ENCODE measurements around the gene AKR1C3. TPM values are rescaled to one million over a fixed set of nuclear protein-coding genes. Genes with fewer than 3 reads are reported as not detected.

AKR1C3 gene
- total and polyA plus RNA-seq, 2 of the 4 experiments (the other 2 are of a cell fraction), result 0.18 to 0.51 TPM

DNA sequence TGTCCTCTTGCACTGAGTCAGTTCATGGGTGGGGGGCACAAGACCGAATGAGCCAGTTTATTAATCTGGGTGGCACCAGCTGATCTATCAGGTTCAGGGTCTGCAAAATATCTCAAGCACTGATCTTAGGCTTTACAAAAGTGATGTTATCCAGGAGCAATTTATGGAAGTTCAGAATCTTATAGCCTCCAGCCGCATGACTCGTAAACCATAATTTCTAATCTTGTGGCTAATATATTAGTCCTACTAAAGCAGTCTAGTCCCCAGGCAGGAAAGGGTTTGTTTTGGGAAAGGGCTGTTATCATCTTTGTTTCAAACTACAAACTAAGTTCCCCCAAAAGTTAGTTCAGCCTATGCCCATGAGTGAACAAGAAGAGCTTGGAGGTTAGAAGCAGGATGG is 56.9 kb downstream of the AKR1C3 start:
- ChIA-PET POLR2A (ENCODE audit: unreplicated experiment) (no interaction called here), CTCF (no interaction called here)
- H3K9me1 ChIP-seq (ENCODE audit: insufficient read depth, low read length), result no peaks in the 10 kb centered on the region
- no peak overlapping the region for H2AK5ac ChIP-seq (ENCODE audit: low read depth, low read length)
- DNase-seq (no peak), ATAC-seq (ENCODE audit: low read depth) (no peak)
- H2BK120ac ChIP-seq (ENCODE audit: low read depth, low read length), result no peak overlapping the region
- intact Hi-C loops (cut with micrococcal nuclease), result no loop called here
- 60% methylated on average over 1 of the region's 3 CpGs; no CpG with 5 or more reads in 1 of the 2 experiments for WGBS, 2 experiments (ENCODE audit: extremely low coverage in 2 of 2, insufficient read length in 1 of 2)
- no peak overlapping the region for H2AK9ac ChIP-seq (replicated peaks; ENCODE audit: low read depth, low read length, poor library complexity)
- H3K14ac ChIP-seq (replicated peaks; ENCODE audit: low read depth, low read length), result no peak overlapping the region
- H3K79me1 ChIP-seq (ENCODE audit: low read depth in 1 of 2, low read length in 2 of 2), result no peaks in the 10 kb centered on the region
- H3K4me2 ChIP-seq (ENCODE audit: low read depth, low read length), result no peak overlapping the region
- in situ Hi-C loops (cut with MboI; ENCODE audit: low sequenced_read_pairs), result no loop called here
- BruUV-seq (replicated peaks), result no TSS peak
- no peak overlapping the region for H2BK5ac ChIP-seq (ENCODE audit: low read depth, low read length, poor library complexity, severe bottlenecking)
- H3K4me3 ChIP-seq (ENCODE audit: insufficient read depth, low read depth, low read length), result no peak overlapping the region
- no peak overlapping the region for H4K8ac ChIP-seq (ENCODE audit: low read depth in 2 of 2, low read length in 2 of 2)
- H3K9ac ChIP-seq (ENCODE audit: low read depth, low read length), result no peak overlapping the region
- TF ChIP-seq FOS (IDR thresholded peaks at IDR 0.05; ENCODE audit: low read depth, low read length) (no peak), CHD1 (IDR thresholded peaks at IDR 0.05; ENCODE audit: low read depth, low read length) (no peak), RAD21 (IDR thresholded peaks at IDR 0.05; ENCODE audit: low read length) (no peak), MXI1 (IDR thresholded peaks at IDR 0.05; ENCODE audit: borderline replicate concordance, low read depth, low read length) (no peak)
- TF ChIP-seq, protein P1, sequence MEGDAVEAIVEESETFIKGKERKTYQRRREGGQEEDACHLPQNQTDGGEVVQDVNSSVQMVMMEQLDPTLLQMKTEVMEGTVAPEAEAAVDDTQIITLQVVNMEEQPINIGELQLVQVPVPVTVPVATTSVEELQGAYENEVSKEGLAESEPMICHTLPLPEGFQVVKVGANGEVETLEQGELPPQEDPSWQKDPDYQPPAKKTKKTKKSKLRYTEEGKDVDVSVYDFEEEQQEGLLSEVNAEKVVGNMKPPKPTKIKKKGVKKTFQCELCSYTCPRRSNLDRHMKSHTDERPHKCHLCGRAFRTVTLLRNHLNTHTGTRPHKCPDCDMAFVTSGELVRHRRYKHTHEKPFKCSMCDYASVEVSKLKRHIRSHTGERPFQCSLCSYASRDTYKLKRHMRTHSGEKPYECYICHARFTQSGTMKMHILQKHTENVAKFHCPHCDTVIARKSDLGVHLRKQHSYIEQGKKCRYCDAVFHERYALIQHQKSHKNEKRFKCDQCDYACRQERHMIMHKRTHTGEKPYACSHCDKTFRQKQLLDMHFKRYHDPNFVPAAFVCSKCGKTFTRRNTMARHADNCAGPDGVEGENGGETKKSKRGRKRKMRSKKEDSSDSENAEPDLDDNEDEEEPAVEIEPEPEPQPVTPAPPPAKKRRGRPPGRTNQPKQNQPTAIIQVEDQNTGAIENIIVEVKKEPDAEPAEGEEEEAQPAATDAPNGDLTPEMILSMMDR (conservative IDR thresholded peaks at IDR 0.05; ENCODE audit: low read depth, low read length), result no peak
- TF ChIP-seq, protein P2, sequence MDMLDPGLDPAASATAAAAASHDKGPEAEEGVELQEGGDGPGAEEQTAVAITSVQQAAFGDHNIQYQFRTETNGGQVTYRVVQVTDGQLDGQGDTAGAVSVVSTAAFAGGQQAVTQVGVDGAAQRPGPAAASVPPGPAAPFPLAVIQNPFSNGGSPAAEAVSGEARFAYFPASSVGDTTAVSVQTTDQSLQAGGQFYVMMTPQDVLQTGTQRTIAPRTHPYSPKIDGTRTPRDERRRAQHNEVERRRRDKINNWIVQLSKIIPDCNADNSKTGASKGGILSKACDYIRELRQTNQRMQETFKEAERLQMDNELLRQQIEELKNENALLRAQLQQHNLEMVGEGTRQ (IDR thresholded peaks at IDR 0.05; ENCODE audit: low read depth, low read length), result no peak
- dilution Hi-C loops (cut with HindIII; ENCODE audit: low sequenced_read_pairs, unreplicated experiment), result no loop called here
- no peaks in the 10 kb centered on the region; the same call in 1 of the 2 replicates for H3K9me3 ChIP-seq (ENCODE audit: control insufficient read depth, insufficient read depth, low read length)
- H2BK15ac ChIP-seq (ENCODE audit: low read depth, low read length), result no peak overlapping the region
- H4K91ac ChIP-seq (ENCODE audit: insufficient read depth, low read depth, low read length), result no peak overlapping the region
- no peak overlapping the region for H2BK20ac ChIP-seq (ENCODE audit: low read depth, low read length)
- H3K36me3 ChIP-seq (ENCODE audit: control insufficient read depth, insufficient read depth, low read length), result no peaks in the 10 kb centered on the region
- H4K20me1 ChIP-seq (ENCODE audit: insufficient read depth, low read length), result no peaks in the 10 kb centered on the region
- H3K27ac ChIP-seq (ENCODE audit: insufficient read depth, low read length), result no peak overlapping the region
- no peak overlapping the region for H3K4ac ChIP-seq (ENCODE audit: low read depth, low read length)
- no peak overlapping the region for H3K23ac ChIP-seq (ENCODE audit: low read depth, low read length)
- H2AFZ ChIP-seq (replicated peaks; ENCODE audit: low read length, poor library complexity), result no peak overlapping the region
- H3K4me1 ChIP-seq (ENCODE audit: control insufficient read depth, insufficient read depth, low read length), result no peaks in the 10 kb centered on the region
- no peak overlapping the region for H3K18ac ChIP-seq (ENCODE audit: low read depth, low read length)
- H3K56ac ChIP-seq (ENCODE audit: extremely low read depth, insufficient read depth, low read length), result no peak overlapping the region
- no peaks in the 10 kb centered on the region for H3K27me3 ChIP-seq (ENCODE audit: control insufficient read depth, insufficient read depth, low read length)
- no peak overlapping the region for H4K5ac ChIP-seq (ENCODE audit: low read depth, low read length)
